HEK293 (cell line): ENCODE measurements around the gene MMS19.

Source experiments
- AEBP2 ChIP-seq: fragments of 450-650 bp; formaldehyde crosslinking; IDR thresholded peaks from 2 replicates; pipeline ENCODE4 v1.5.1; 2016; ENCODE audit warnings: missing biosample characterization, missing genetic modification characterization, borderline replicate concordance
- FEZF1 ChIP-seq: fragments of 450-650 bp; formaldehyde crosslinking; IDR thresholded peaks from 2 replicates; pipeline ENCODE4 v1.5.1; 2016; ENCODE audit warnings: missing biosample characterization, missing genetic modification characterization
- HIC1 ChIP-seq: fragments of 450-650 bp; formaldehyde crosslinking; IDR thresholded peaks from 2 replicates; pipeline ENCODE4 v1.5.1; 2016; ENCODE audit warnings: missing biosample characterization, missing genetic modification characterization
- PRDM4 ChIP-seq: fragments of 450-650 bp; formaldehyde crosslinking; IDR thresholded peaks from 2 replicates; pipeline ENCODE4 v1.5.1; 2017; ENCODE audit warnings: missing biosample characterization, missing genetic modification characterization
- SETDB1 ChIP-seq: IDR thresholded peaks from one replicate; pipeline ENCODE4 v1.6.1; 2017; ENCODE audit warnings: mild to moderate bottlenecking, low read length, moderate library complexity, mixed read lengths; ENCODE audit not compliant: insufficient read length
- SP7 ChIP-seq: fragments of 450-650 bp; formaldehyde crosslinking; IDR thresholded peaks from 2 replicates; pipeline ENCODE4 v1.5.1; 2016; ENCODE audit warnings: missing biosample characterization, missing genetic modification characterization
- ZBTB21 ChIP-seq: fragments of 450-650 bp; formaldehyde crosslinking; IDR thresholded peaks from 2 replicates; pipeline ENCODE4 v1.5.1; 2017; ENCODE audit warnings: missing biosample characterization, missing genetic modification characterization
- ZBTB48 ChIP-seq: fragments of 450-650 bp; formaldehyde crosslinking; IDR thresholded peaks from 2 replicates; pipeline ENCODE4 v1.5.1; 2016; ENCODE audit warnings: missing biosample characterization, missing genetic modification characterization
- ZBTB8A ChIP-seq: fragments of 450-650 bp; formaldehyde crosslinking; IDR thresholded peaks from 2 replicates; pipeline ENCODE4 v1.5.1; 2016; ENCODE audit warnings: missing biosample characterization, missing genetic modification characterization
- ZNF10 ChIP-seq: fragments of 450-650 bp; formaldehyde crosslinking; IDR thresholded peaks from 2 replicates; pipeline ENCODE4 v1.5.1; 2017; ENCODE audit warnings: missing biosample characterization, missing genetic modification characterization
- ZNF148 ChIP-seq: fragments of 450-650 bp; formaldehyde crosslinking; IDR thresholded peaks from 2 replicates; pipeline ENCODE4 v1.5.0; 2017; ENCODE audit warnings: missing biosample characterization, missing genetic modification characterization, borderline replicate concordance
- ZNF18 ChIP-seq: fragments of 450-650 bp; formaldehyde crosslinking; IDR thresholded peaks from 2 replicates; pipeline ENCODE4 v1.5.1; 2016; ENCODE audit warnings: missing biosample characterization, missing genetic modification characterization
- ZNF24 ChIP-seq: fragments of 450-650 bp; formaldehyde crosslinking; IDR thresholded peaks from 2 replicates; pipeline ENCODE4 v1.5.1; 2016; ENCODE audit warnings: missing biosample characterization, missing genetic modification characterization
- ZNF274 ChIP-seq, 2 experiments: fragments of 200-500 bp in 1 of 2; fragments of 450-650 bp in 1 of 2; sonication (Bioruptor generic) in 1 of 2; formaldehyde crosslinking in 1 of 2; IDR thresholded peaks; 2 replicates each; pipeline versions ENCODE4 v1.5.1 to v1.6.1; 2014 to 2016; ENCODE audit warnings: borderline replicate concordance in 1 of 2, inconsistent platforms in 1 of 2, low read length in 1 of 2, missing biosample characterization in 1 of 2, missing genetic modification characterization in 1 of 2
- ZNF335 ChIP-seq: fragments of 450-650 bp; formaldehyde crosslinking; conservative IDR thresholded peaks from 2 replicates; pipeline ENCODE4 v1.5.1; 2016; ENCODE audit warnings: missing biosample characterization, missing genetic modification characterization
- ZNF362 ChIP-seq: fragments of 450-650 bp; formaldehyde crosslinking; IDR thresholded peaks from 2 replicates; pipeline ENCODE4 v1.5.1; 2016; ENCODE audit warnings: missing biosample characterization, missing genetic modification characterization
- ZNF366 ChIP-seq: fragments of 450-650 bp; formaldehyde crosslinking; conservative IDR thresholded peaks from 2 replicates; pipeline ENCODE4 v1.5.1; 2016; ENCODE audit warnings: missing biosample characterization, missing genetic modification characterization
- ZNF391 ChIP-seq: fragments of 450-650 bp; formaldehyde crosslinking; IDR thresholded peaks from 2 replicates; pipeline ENCODE4 v1.5.1; 2016; ENCODE audit warnings: low read depth, missing biosample characterization, missing genetic modification characterization, borderline replicate concordance
- ZNF398 ChIP-seq: fragments of 450-650 bp; formaldehyde crosslinking; IDR thresholded peaks from 2 replicates; pipeline ENCODE4 v1.5.1; 2017; ENCODE audit warnings: missing biosample characterization, missing genetic modification characterization
- ZNF426 ChIP-seq: fragments of 450-650 bp; formaldehyde crosslinking; IDR thresholded peaks from 2 replicates; pipeline ENCODE4 v1.5.1; 2017; ENCODE audit warnings: missing biosample characterization, missing genetic modification characterization, mild to moderate bottlenecking, inconsistent platforms, moderate library complexity
- ZNF677 ChIP-seq: fragments of 450-650 bp; IDR thresholded peaks from 2 replicates; pipeline ENCODE4 v1.5.0; 2018; ENCODE audit warnings: missing biosample characterization, mild to moderate bottlenecking, missing genetic modification characterization, moderate library complexity
- ZNF701 ChIP-seq: fragments of 450-650 bp; formaldehyde crosslinking; IDR thresholded peaks from 2 replicates; pipeline ENCODE4 v1.5.1; 2016; ENCODE audit warnings: missing biosample characterization, missing genetic modification characterization
- ZNF768 ChIP-seq: fragments of 450-650 bp; formaldehyde crosslinking; IDR thresholded peaks from 2 replicates; pipeline ENCODE4 v1.5.1; 2018; ENCODE audit warnings: missing biosample characterization, mild to moderate bottlenecking, missing genetic modification characterization

Gene MMS19

GRCh38 chr10:97542169-97543024, 44.2 kb upstream of the MMS19 start (continued):
- no peak for TF ChIP-seq ZNF24 (tag by site-specific recombination)
- TF ChIP-seq ZNF274 (IDR thresholded peaks at IDR 0.05; ENCODE audit: low read length): no peak
- TF ChIP-seq ZNF274 (tag by site-specific recombination; IDR thresholded peaks at IDR 0.05; ENCODE audit: borderline replicate concordance): no peak
- TF ChIP-seq ZNF362 (tag by site-specific recombination): no peak
- no peak for TF ChIP-seq PRDM4 (tag by site-specific recombination)
- TF ChIP-seq ZNF398 (tag by site-specific recombination): peak; percentile 99
- TF ChIP-seq ZNF701 (tag by site-specific recombination): no peak
- no peak for TF ChIP-seq ZNF426 (tag by site-specific recombination)
- no peak for TF ChIP-seq FEZF1 (tag by site-specific recombination)
- TF ChIP-seq ZNF391: no peak
- TF ChIP-seq ZNF677 (tag by site-specific recombination): no peak
- TF ChIP-seq ZNF18: no peak
- TF ChIP-seq SETDB1: no peak
- peak; percentile 86 for TF ChIP-seq ZNF366 (tag by site-specific recombination)
- TF ChIP-seq ZNF335 (tag by site-specific recombination): peak; percentile 63
- no peak for TF ChIP-seq ZBTB48
- peak; percentile 89 for TF ChIP-seq HIC1 (tag by site-specific recombination)
- no peak for TF ChIP-seq AEBP2 (tag by site-specific recombination)
- TF ChIP-seq ZNF148: no peak
- TF ChIP-seq ZNF768: no peak
- TF ChIP-seq ZBTB21 (tag by site-specific recombination): 0 out of 2 replicates have a peak, but pooled peaks have one; percentile 10
- no peak for TF ChIP-seq ZBTB8A (tag by site-specific recombination)
- TF ChIP-seq SP7 (tag by site-specific recombination): peak; percentile 82
- peak; percentile 98 for TF ChIP-seq ZNF10 (tag by site-specific recombination)
